Measurements from ENCODE around the gene MS4A14.
"Not testable (repeated sequence)": the region's sequence is repeated elsewhere in the genome, so short reads cannot be mapped to it uniquely, and the experiment has no call there.

Gene MS4A14

GRCh38 chr11:60396382-60396781 lies at the start of gene MS4A14:
Gene MS4A14 (plus strand): TSS chr11:60396459. CDS start chr11:60396579, 120 bp downstream.
- Histone ChIP-seq H3K27me3 (ENCODE audit: low read depth, low read length) (no peaks in the 10 kb centered on the region), H3K36me3 (ENCODE audit: control insufficient read depth in 1 of 2, insufficient read depth in 2 of 2, low read length in 2 of 2) (no peaks in the 10 kb centered on the region), H3K4me1 (ENCODE audit: control insufficient read depth in 1 of 2, insufficient read depth in 2 of 2, low read length in 2 of 2) (no peaks in the 10 kb centered on the region), H3K27ac (ENCODE audit: low read length) (no peak within 1 kb of the TSS), H3K4me3 (ENCODE audit: low read depth in 1 of 2, low read length in 2 of 2) (no peak within 1 kb of the TSS), H3K9me3 (ENCODE audit: control insufficient read depth in 1 of 2, low read length in 2 of 2) (no peaks in the 10 kb centered on the region)

DNA sequence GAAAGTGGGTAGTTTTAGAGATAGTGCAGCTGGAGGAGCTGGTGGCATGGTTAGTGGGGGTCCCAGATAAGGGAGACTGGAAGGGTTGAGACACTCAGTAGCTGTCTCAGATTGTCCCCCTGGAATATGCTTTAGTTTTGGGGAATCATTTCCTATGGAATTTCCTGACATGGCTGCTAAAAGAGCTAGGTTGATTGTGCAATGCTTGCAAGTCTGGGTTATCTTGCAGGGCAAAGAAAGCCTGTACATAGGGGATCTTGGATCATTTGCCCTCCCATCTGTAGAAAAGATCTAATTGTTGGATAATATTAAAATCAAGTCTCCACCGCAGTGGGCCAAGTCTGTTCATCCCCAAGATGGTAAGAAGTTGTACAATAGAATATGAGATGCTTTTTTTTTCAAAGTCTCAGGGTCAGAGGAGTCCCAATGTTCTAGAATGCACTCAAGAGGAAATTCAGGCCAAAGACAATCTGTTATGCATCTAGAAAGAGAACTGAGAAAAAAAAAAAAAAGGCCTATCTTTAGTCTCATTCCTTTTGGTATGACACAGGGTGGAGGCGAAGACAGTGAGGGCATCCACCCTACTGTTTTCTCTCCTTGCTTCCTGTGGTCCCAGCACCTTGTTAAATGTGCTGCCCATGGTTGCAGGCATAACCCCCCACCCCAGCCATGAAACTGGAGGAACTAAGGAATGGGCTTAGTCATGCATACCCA lies 49.0 kb upstream of the MS4A14 start:
- Histone ChIP-seq H3K4me3 (ENCODE audit: low read depth in 1 of 2, low read length in 2 of 2) (no peak overlapping the region), H3K27me3 (ENCODE audit: low read depth, low read length) (no peaks in the 10 kb centered on the region), H3K36me3 (ENCODE audit: control insufficient read depth in 1 of 2, insufficient read depth in 2 of 2, low read length in 2 of 2) (no peaks in the 10 kb centered on the region), H3K4me1 (ENCODE audit: control insufficient read depth in 1 of 2, insufficient read depth in 2 of 2, low read length in 2 of 2) (no peaks in the 10 kb centered on the region), H3K27ac (ENCODE audit: low read length) (no peak overlapping the region), H3K9me3 (ENCODE audit: control insufficient read depth in 1 of 2, low read length in 2 of 2) (no peaks in the 10 kb centered on the region)

GRCh38 chr11:60348116-60348515 lies 48.1 kb upstream of the MS4A14 start:
- Histone ChIP-seq H3K36me3 (ENCODE audit: control insufficient read depth in 1 of 2, insufficient read depth in 2 of 2, low read length in 2 of 2) (no peaks in the 10 kb centered on the region), H3K27me3 (ENCODE audit: low read depth, low read length) (no peaks in the 10 kb centered on the region), H3K27ac (ENCODE audit: low read length) (no peak overlapping the region), H3K4me3 (ENCODE audit: low read depth in 1 of 2, low read length in 2 of 2) (no peak overlapping the region), H3K9me3 (ENCODE audit: control insufficient read depth in 1 of 2, low read length in 2 of 2) (no peaks in the 10 kb centered on the region), H3K4me1 (ENCODE audit: control insufficient read depth in 1 of 2, insufficient read depth in 2 of 2, low read length in 2 of 2) (no peaks in the 10 kb centered on the region)

- H3K27me3 ChIP-seq (ENCODE audit: low read depth, low read length): no peaks in the 10 kb centered on the region
- no peak overlapping the region for H3K4me3 ChIP-seq (ENCODE audit: low read depth in 1 of 2, low read length in 2 of 2)
- H3K9me3 ChIP-seq (ENCODE audit: control insufficient read depth in 1 of 2, low read length in 2 of 2): no peaks in the 10 kb centered on the region
- no peaks in the 10 kb centered on the region for H3K4me1 ChIP-seq (ENCODE audit: control insufficient read depth in 1 of 2, insufficient read depth in 2 of 2, low read length in 2 of 2)
- H3K36me3 ChIP-seq (ENCODE audit: control insufficient read depth in 1 of 2, insufficient read depth in 2 of 2, low read length in 2 of 2): no peaks in the 10 kb centered on the region
- no peak overlapping the region for H3K27ac ChIP-seq (ENCODE audit: low read length)
Measured at GRCh38 chr11:60349990-60350389, 46.3 kb upstream of the MS4A14 start.

GRCh38 chr11:60357771-60358170 lies 38.5 kb upstream of the MS4A14 start:
- Histone ChIP-seq H3K27me3 (ENCODE audit: low read depth, low read length) (no peaks in the 10 kb centered on the region), H3K27ac (ENCODE audit: low read length) (no peak overlapping the region), H3K4me3 (ENCODE audit: low read depth in 1 of 2, low read length in 2 of 2) (no peak overlapping the region), H3K4me1 (ENCODE audit: control insufficient read depth in 1 of 2, insufficient read depth in 2 of 2, low read length in 2 of 2) (no peaks in the 10 kb centered on the region), H3K36me3 (ENCODE audit: control insufficient read depth in 1 of 2, insufficient read depth in 2 of 2, low read length in 2 of 2) (no peaks in the 10 kb centered on the region), H3K9me3 (ENCODE audit: control insufficient read depth in 1 of 2, low read length in 2 of 2) (peaks cover 3 to 5% of the 10 kb centered on the region in 2 donors)

DNA sequence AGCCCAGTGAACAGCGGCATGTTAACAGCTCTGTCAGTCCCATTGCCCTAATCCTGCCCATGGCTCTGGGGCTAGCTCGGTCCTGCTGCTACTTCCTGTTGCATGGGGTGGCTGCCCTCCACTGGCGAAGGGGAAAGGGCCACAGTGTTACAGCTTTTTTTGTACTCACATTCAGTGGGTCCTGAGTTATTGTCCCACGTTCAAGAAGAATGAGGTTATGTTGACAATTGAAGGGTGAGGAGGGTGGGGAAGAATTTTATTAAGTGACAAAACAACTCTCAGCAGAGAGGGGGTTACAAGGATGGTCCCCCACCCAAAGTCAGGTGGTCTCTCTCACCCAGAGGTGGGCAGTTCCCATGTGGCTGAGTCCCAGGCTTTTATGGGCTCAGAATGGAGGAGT lies 35.6 kb upstream of the MS4A14 start:
- H3K27ac ChIP-seq (ENCODE audit: low read length): no peak overlapping the region
- no peak overlapping the region for H3K4me3 ChIP-seq (ENCODE audit: low read depth in 1 of 2, low read length in 2 of 2)
- no peaks in the 10 kb centered on the region for H3K36me3 ChIP-seq (ENCODE audit: control insufficient read depth in 1 of 2, insufficient read depth in 2 of 2, low read length in 2 of 2)
- no peaks in the 10 kb centered on the region for H3K27me3 ChIP-seq (ENCODE audit: low read depth, low read length)
- no peaks in the 10 kb centered on the region for H3K4me1 ChIP-seq (ENCODE audit: control insufficient read depth in 1 of 2, insufficient read depth in 2 of 2, low read length in 2 of 2)
- peaks cover 3 to 5% of the 10 kb centered on the region in 2 donors for H3K9me3 ChIP-seq (ENCODE audit: control insufficient read depth in 1 of 2, low read length in 2 of 2)

DNA sequence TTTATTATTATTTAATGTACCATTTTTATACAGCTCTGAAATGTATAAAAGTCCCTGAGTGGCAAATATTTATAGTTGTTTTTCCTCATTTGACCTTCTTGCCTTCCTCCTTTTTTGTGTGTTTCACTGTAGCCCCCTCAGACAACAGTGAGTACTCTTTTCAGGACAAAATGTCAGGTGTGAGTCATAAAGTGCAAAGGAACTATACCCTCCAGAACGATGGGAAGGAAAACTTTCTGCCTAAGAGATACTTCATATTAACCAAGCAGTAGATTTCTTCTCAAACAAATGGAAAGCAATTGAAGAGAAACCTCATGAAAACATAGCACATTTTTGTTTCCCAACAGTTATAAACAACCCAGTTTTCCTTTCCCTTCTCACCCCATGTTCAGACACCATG lies 34.0 kb upstream of the MS4A14 start:
- no peaks in the 10 kb centered on the region for H3K4me1 ChIP-seq (ENCODE audit: control insufficient read depth in 1 of 2, insufficient read depth in 2 of 2, low read length in 2 of 2)
- H3K27ac ChIP-seq (ENCODE audit: low read length): no peak overlapping the region
- H3K36me3 ChIP-seq (ENCODE audit: control insufficient read depth in 1 of 2, insufficient read depth in 2 of 2, low read length in 2 of 2): no peaks in the 10 kb centered on the region
- H3K9me3 ChIP-seq (ENCODE audit: control insufficient read depth in 1 of 2, low read length in 2 of 2): peaks cover 3 to 5% of the 10 kb centered on the region in 2 donors
- no peaks in the 10 kb centered on the region for H3K27me3 ChIP-seq (ENCODE audit: low read depth, low read length)
- no peak overlapping the region for H3K4me3 ChIP-seq (ENCODE audit: low read depth in 1 of 2, low read length in 2 of 2)

- peaks cover 3 to 5% of the 10 kb centered on the region in 2 donors for H3K9me3 ChIP-seq (ENCODE audit: control insufficient read depth in 1 of 2, low read length in 2 of 2)
- H3K27me3 ChIP-seq (ENCODE audit: low read depth, low read length): no peaks in the 10 kb centered on the region
- no peak overlapping the region for H3K4me3 ChIP-seq (ENCODE audit: low read depth in 1 of 2, low read length in 2 of 2)
- H3K27ac ChIP-seq (ENCODE audit: low read length): peak overlapping the region; percentile 55
- H3K36me3 ChIP-seq (ENCODE audit: control insufficient read depth in 1 of 2, insufficient read depth in 2 of 2, low read length in 2 of 2): no peaks in the 10 kb centered on the region
- no peaks in the 10 kb centered on the region for H3K4me1 ChIP-seq (ENCODE audit: control insufficient read depth in 1 of 2, insufficient read depth in 2 of 2, low read length in 2 of 2)
Measured at GRCh38 chr11:60363542-60364470, 32.5 kb upstream of the MS4A14 start.

DNA sequence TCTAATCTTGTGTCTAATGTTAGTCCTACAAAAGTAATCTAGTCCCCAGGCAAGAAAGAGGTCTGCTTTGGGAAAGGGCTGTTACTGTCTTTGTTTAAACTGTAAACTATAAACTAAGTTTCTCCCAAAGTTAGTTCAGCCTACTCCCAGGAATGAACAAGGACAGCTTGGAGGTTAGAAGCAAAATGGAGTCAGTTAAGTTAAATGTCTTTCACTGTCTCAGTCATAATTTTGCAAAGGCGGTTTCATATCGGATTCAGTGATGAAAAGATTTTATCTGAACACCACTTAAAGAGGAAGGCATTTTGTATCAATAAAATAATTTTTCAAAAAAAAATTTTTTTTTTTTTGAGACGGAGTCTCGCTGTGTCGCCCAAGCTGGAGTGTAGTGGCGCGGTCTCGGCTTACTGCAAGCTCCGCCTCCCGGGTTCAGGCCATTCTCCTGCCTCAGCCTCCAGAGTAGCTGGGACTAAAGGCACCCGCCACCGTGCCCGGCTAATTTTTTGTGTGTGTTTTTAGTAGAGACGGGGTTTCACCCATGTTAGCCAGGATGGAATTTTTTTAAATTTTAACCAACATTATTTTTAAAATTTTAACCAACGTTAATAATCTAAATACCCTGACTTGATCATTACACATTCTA lies 29.9 kb upstream of the MS4A14 start:
- not testable (repeated sequence) for H3K27me3 ChIP-seq (ENCODE audit: low read depth, low read length); H3K9me3 ChIP-seq (ENCODE audit: control insufficient read depth in 1 of 2, low read length in 2 of 2); H3K36me3 ChIP-seq (ENCODE audit: control insufficient read depth in 1 of 2, insufficient read depth in 2 of 2, low read length in 2 of 2); H3K27ac ChIP-seq (ENCODE audit: low read length); H3K4me3 ChIP-seq (ENCODE audit: low read depth in 1 of 2, low read length in 2 of 2); H3K4me1 ChIP-seq (ENCODE audit: control insufficient read depth in 1 of 2, insufficient read depth in 2 of 2, low read length in 2 of 2)

DNA sequence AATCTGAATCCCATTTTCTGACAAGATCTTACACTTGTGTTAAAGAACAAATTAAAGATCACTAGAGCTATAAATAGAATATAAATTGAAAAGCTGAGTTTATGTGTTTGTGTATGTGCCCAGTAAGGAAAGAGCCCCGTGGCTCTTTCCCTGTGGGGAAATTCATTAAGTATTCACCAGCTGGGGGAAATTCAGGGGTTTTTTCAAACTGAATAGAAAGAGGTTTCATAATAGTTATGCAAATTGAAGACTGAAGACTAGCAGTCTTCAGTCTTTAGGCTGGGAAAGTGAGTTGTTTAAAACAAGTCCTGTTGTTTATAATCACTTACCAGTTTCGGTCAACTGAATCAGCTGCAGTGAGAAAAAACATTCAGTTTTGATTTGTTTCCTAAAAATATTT lies 29.2 kb upstream of the MS4A14 start:
- Histone ChIP-seq H3K27me3 (ENCODE audit: low read depth, low read length) (no peaks in the 10 kb centered on the region), H3K4me3 (ENCODE audit: low read depth in 1 of 2, low read length in 2 of 2) (no peak overlapping the region), H3K36me3 (ENCODE audit: control insufficient read depth in 1 of 2, insufficient read depth in 2 of 2, low read length in 2 of 2) (no peaks in the 10 kb centered on the region), H3K9me3 (ENCODE audit: control insufficient read depth in 1 of 2, low read length in 2 of 2) (no peaks in the 10 kb centered on the region), H3K4me1 (ENCODE audit: control insufficient read depth in 1 of 2, insufficient read depth in 2 of 2, low read length in 2 of 2) (no peaks in the 10 kb centered on the region), H3K27ac (ENCODE audit: low read length) (no peak overlapping the region)

DNA sequence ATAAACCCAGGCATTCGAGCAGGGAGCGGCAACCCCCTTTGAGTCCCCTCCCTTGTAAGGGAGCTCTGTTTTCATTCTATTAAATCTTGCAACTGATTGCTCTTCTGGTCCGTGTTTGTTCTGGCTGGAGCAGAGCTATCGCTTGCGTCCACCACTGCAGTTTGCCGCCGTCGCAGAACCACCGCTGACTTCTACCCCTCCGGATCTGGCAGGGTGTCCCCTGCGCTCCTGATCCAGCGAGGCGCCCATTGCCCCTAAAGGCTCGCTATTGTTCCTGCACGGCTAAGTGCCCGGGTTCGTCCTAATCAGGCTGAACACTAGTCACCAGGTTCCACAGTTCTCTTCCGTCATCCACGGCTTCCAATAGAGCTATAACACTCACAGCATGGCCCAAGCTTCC lies 28.4 kb upstream of the MS4A14 start:
- Histone ChIP-seq H3K4me3 (ENCODE audit: low read depth in 1 of 2, low read length in 2 of 2) (no peak overlapping the region), H3K9me3 (ENCODE audit: control insufficient read depth in 1 of 2, low read length in 2 of 2) (no peaks in the 10 kb centered on the region), H3K27me3 (ENCODE audit: low read depth, low read length) (no peaks in the 10 kb centered on the region), H3K27ac (ENCODE audit: low read length) (no peak overlapping the region), H3K4me1 (ENCODE audit: control insufficient read depth in 1 of 2, insufficient read depth in 2 of 2, low read length in 2 of 2) (no peaks in the 10 kb centered on the region), H3K36me3 (ENCODE audit: control insufficient read depth in 1 of 2, insufficient read depth in 2 of 2, low read length in 2 of 2) (no peaks in the 10 kb centered on the region)

All from muscle layer of duodenum (tissue), 2 donors.